GM12875 (cell line): ENCODE measurements around the gene TYMS.

ENCODE experiments used
- H3K4me3 ChIP-seq: one replicate; pipeline ENCODE4 v1.5.1; 2011; ENCODE audit warnings: low read depth, low read length, control low read depth
- CTCF ChIP-seq: IDR thresholded peaks from 2 replicates; pipeline ENCODE4 v1.5.1; 2011; ENCODE audit warnings: low read depth, mild to moderate bottlenecking, control low read depth, inconsistent platforms, low read length, moderate library complexity, borderline replicate concordance; ENCODE audit not compliant: insufficient read depth

Gene TYMS

GRCh38 chr18:666628-667027 is 9.2 kb downstream of the TYMS start:
- no peak overlapping the region for H3K4me3 ChIP-seq
- TF ChIP-seq CTCF, result no peak

GRCh38 chr18:668260-668659 is 10.8 kb downstream of the TYMS start:
- TF ChIP-seq CTCF, result no peak
- no peak overlapping the region for H3K4me3 ChIP-seq

- no peak for TF ChIP-seq CTCF
- no peak overlapping the region for H3K4me3 ChIP-seq
These were observed 11.6 kb downstream of the TYMS start for GRCh38 chr18:669077-669476.

DNA sequence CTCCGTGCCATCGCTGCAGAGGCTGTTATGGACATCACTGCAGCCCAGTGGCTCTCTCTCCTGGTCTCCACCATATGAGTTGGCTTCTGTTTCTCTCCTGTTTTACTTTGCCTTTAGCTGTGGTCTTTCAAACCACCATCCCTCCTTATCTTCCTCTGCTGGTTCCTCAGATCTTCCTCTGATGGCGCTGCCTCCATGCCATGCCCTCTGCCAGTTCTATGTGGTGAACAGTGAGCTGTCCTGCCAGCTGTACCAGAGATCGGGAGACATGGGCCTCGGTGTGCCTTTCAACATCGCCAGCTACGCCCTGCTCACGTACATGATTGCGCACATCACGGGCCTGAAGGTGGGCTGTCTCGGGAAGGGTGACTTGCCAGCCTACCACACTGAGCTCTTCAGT is 13.1 kb downstream of the TYMS start:
- no peak for TF ChIP-seq CTCF
- H3K4me3 ChIP-seq, result no peak overlapping the region

DNA sequence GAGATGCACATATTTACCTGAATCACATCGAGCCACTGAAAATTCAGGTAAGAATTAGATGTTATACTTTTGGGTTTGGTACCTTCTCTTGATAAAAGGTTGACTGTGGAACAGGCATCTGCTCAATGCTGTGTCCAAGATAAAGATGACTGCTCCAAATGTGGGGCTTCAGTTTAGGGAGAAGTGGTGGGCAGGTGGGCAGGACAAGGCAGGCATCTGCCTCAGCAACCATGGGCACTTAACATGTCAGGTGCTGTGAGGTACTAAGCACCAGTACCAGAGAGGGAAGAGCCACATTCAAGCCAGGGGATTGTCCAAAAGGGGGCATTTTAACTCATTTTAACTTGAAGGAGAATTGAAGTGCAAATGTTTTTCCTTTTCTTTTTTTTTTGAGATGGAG is 14.0 kb downstream of the TYMS start:
- no peak for TF ChIP-seq CTCF
- H3K4me3 ChIP-seq, result no peak overlapping the region

GRCh38 chr18:673317-673716 is 15.9 kb downstream of the TYMS start:
- no peak for TF ChIP-seq CTCF
- H3K4me3 ChIP-seq, result no peak overlapping the region

DNA sequence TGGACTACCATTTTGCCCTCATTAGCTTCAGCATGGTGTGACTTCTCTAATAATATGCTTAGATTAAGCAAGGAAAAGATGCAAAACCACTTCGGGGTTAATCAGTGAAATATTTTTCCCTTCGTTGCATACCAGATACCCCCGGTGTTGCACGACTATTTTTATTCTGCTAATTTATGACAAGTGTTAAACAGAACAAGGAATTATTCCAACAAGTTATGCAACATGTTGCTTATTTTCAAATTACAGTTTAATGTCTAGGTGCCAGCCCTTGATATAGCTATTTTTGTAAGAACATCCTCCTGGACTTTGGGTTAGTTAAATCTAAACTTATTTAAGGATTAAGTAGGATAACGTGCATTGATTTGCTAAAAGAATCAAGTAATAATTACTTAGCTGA is 16.3 kb downstream of the TYMS start:
- TF ChIP-seq CTCF, result no peak
- no peak overlapping the region for H3K4me3 ChIP-seq
